ENCODE results near the gene PCSK2.
A peak's percentile ranks its signal among the peaks of the same experiment; 100 is the strongest.

Gene PCSK2

DNA sequence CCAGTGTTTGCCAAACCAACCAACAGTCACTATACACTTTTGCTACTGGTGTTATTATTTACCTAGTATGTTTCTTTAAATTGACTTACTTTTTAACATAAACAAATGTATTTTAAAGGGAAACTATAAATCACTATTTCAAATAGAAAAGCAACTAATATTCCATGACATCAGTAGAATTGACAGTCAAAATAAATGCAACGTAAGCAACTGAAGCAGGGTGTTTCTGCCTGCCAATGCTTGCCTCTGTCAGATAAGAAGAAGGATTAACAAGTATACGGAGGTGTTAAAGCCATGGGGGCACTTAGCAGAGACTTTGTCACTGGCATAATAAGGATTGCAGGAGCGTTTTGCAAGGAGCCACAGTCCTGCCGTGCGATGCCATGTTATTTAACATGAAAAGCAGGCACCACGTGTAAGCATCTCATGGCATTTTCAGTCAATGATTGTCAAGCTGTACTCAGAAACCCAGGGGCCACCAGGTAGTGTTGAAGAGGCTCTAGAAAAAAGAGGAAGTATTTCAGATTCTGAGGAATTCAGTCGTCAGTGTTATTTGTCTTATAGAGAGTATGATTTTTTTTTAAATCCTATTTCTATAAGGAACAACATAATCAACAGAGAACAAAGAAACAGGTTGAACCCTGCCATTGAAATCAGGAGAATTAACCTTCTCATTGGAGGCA is 172.6 kb downstream of the PCSK2 start:
- DNase-seq (ENCODE audit: low read depth in 2 of 2), result no peak

DNA sequence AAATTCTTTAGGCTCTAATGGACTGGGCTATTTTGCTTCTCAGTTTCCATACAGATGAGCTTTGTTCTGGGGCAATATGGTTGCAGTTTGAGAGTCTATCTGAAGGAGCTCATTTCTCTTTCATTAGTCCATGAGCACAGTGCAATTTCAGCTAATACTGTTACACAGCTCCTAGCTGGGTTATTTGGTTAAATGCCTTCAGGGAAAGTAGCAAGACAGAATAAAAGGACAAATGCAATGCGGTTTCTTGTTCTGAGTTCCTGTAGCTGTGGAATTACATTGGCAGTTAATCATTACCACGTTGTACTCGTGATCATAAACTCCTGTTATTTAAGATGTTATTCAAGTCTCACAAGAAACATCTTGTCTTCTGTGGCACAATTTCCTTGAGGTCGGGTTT is 176.6 kb downstream of the PCSK2 start:
- no peak for DNase-seq (ENCODE audit: low read depth in 2 of 2)

DNA sequence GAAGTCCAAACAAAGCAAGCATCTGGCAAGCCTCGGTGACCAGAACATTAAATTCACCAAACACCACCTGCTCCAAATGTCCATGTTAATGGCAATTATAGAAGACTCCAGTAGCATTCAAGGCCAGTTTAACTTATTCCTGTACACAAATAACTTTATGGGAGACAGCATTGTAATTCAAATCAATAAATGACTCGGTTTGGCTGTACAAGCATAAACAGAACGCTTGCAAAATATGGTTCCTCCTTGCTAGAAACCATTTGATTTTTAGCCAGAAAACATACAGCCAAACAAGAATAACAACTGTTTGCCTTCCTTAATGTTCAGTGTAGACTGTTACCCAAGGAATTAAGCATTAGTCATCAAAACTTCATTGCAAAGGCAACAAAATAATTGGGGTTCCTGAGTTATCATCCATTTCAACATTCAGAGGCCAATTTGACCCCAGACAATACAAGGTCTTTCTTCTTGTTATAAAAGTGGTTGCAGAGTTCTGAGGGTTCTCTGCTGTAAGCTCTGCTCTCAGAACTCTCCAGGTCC is 179.3 kb downstream of the PCSK2 start:
- DNase-seq (ENCODE audit: low read depth in 2 of 2), result no peak

DNA sequence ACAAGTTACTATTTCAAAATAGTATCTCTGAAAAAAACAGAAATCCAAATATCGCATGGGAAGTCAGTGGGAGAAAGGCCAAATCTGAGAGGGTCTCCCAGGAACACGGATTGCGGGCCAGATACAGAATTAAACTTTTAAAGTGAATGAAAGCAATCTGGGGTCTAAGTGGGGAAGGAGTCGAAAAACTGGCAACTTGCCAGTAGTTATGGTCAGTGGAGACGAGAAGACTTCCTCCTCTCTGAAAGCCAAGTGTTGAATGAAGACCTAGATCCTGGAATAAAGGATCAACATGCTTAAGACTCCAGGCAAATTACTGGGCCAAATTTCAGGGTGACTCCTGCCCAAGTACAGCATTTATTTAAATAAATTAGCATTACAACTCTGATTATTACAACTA is 180.7 kb downstream of the PCSK2 start:
- no peak for DNase-seq (ENCODE audit: low read depth in 2 of 2)

DNA sequence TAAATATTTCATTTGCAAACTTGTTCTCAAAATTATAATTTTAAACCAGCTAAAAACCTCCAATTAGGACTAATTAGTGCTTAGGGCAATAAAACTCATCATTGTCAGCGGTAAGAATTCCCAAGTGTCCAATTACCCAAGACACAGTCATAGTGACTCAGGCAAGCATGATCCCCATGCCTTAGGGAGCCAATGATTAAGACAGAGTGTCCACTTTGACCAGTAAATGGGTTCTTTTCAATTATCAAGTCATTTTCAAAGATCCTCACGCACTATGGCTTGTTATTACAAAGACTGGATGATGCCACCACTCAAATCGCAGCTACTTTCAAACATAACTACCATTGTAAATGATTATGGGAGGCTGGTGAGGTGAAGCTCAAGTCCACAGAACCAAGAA is 190.4 kb downstream of the PCSK2 start:
- no peak for DNase-seq (ENCODE audit: low read depth in 2 of 2)

DNA sequence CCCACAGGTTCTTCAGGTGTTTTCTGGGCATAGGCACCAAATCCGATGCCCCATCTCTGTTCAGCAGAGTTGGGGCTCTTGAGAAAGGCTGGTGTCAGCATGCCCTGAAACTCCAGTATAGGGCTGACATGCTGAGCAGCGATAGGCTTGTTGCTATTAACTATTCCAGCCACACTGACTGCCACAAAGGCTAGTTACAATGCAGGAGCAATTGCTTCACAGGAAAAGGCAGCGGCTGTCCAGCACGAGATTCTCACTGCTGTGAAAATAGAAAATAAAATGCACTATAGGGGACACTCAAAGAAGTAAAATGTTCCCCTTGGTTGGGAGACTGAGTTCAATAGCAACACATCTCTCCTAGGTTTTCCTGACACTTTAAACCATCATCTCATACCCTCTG is 191.9 kb downstream of the PCSK2 start:
- no peak for DNase-seq (ENCODE audit: low read depth in 2 of 2)

DNA sequence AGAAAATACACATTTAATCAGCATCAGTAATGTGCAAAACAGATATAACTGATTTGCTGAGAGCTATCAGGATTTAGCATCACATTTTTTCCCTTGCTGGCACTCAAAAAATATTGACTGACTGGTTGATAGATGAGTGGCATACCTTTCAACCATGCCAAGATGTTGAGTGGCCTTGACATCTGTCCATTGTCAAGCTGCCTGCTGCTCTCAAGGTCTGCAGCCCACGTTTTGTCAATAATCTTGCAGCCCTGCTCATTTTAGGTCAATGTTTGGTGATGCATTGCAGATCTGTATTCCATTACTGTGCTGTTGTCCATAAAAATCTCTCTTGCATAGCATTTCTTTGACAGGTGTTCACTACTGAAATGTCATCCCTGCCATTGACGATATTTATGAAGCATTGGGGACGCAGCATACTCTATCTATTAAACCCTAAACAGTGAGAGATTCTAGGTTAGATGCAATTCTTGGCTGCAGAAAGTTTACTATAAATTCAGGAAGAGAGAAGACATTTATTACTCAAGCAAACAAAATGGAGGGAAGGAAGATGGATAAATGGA is 192.7 kb downstream of the PCSK2 start:
- DNase-seq (ENCODE audit: low read depth in 2 of 2), result no peak

DNA sequence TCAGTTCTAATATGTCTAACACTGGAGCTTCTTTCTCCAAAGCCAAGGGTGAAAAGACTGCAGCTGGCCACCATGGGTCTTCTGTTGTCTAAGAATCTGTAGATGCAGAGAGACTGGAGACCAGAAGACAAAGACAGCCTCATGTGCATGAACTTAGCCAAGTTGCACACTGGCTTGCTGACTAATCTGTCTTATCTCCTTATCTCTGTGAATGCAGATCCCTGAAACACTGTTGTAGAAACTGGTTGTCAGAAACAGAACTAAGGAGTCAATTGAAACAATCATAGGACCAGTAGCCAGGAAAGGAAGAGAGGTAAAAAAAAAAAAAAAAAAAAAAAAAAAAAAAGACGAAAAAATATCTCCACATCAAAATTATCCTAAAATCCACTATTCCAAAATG is 194.7 kb downstream of the PCSK2 start:
- DNase-seq (ENCODE audit: low read depth in 2 of 2), result no peak

DNA sequence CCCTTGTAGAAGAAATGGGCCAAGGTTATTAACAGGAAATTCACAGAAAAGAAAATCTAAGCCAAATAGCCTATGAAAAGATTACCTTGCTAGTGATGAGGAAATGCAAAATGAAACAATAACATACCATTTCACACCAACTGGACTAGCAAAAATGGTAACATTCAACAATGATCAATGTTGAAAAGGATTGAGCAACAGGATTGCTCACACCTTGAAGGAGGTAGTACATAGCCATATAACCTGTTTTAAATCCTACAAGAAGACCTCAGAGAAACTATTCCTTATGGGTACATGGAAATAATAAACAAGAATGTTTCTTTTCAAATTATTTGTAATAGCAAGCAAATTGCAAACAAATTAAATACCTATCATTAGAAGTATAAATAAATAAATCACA is 196.9 kb downstream of the PCSK2 start:
- DNase-seq (ENCODE audit: low read depth in 2 of 2), result no peak

DNA sequence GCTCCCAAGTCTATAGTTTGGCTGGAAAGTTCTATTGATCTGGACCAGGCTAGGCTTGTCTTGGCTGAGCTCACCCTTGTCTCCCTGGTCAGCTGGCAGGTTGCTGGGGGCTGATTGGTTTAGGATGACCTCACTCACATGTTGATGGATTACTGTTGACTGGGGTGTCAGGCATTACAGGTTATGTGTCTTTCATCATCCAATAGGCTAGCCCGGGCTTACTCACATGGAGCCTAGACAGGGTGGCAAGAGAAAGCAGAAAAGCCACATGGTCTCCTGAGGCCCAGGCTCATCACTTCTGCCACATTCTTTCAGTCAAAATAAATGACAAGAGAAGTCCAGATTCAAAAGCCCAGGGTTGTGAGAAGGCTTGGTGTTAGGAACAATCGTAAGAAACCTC is 200.8 kb downstream of the PCSK2 start:
- DNase-seq (ENCODE audit: low read depth in 2 of 2), result no peak

DNA sequence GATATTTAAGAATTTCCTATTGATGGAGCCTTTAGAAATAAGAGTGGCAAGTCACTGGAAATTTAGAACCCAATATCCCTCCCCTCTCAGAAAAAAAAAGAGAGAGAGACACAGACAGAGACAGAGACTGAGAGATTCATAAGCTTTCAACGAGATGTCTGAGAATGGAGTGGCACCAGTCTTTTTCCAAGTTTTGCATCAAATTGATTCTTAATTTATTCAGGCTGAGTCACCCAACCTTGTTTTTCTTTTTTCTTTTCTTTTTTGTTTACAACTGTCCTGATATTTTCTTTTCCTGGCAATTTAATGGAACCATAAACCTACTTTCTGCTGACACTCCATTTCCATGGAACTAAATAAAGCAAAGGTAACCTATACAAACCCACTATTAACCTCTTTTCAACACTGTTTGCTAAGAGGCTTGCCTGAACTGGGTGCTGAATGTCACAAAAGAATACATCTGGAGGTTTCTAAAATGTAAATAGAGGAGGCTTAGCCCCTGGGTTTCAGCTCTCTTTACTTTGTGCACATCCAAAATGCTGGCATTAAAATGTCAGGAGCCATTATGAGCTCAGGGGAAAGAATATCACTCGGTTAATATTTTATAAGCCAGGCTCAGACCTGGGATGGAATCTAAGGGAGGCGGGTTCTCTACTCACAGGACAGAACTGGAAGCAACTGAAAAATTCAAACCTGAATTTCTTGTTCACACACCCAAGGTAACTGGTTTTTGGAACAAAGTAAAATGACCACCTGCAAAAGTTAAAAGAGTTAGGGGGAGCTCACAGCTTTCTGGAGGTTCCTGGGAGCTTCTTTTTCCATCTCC is 203.5 kb downstream of the PCSK2 start:
- DNase-seq (ENCODE audit: low read depth in 2 of 2), result no peak

DNA sequence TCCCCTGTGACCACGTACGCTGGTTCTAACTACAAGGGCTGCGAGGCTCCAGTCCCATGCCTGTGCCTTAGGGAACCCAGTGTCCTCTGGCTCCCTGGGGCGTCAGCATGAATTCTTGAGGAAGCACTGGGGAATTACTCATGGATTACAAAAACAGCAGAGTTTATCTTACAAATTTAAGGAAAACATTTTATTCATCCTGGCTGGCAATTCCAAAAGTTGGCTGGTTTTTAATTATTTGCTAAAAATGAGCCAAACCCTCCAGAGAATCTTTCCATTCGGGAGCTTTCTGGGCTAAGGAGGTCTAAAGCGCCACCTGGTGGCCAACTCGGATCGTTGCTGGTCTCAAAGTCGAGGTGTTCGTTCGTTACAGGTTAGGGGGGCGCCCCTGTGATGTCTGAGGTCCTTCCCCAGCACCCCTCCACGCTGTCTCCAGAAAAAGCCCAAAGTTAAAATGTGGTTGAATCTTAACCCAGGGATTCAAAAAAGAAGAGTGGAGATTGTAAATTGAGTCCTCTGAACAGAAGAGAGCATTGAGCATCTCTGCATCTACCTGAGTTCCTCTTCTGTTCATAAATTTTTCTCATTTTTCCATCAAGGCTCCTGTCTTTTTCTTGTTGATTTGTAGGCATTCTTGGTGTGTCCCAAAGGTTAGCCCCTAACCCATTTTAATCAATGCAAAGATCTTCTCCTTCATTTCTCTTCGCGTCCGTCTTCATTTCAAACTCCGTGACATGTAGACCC is 205.0 kb downstream of the PCSK2 start:
- peak; percentile 18 to 32 for DNase-seq (ENCODE audit: low read depth in 2 of 2)

DNA sequence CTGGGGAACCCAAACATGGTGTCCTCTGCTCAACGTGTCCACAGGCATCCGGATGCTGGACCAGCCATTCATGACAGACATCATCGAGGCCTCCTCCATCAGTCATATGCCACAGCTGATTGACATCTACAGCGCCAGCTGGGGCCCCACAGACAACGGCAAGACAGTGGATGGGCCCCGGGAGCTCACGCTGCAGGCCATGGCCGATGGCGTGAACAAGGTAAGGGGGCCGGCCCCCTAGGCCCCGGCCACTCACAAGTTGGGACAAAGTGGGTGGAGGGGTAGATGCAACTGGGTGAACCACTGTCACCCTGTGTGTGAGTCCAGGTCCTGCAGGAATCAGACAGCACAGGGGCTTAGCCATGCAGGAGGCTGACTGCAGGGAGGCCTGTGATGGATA is 209.8 kb downstream of the PCSK2 start:
- no peak for DNase-seq (ENCODE audit: low read depth in 2 of 2)

DNA sequence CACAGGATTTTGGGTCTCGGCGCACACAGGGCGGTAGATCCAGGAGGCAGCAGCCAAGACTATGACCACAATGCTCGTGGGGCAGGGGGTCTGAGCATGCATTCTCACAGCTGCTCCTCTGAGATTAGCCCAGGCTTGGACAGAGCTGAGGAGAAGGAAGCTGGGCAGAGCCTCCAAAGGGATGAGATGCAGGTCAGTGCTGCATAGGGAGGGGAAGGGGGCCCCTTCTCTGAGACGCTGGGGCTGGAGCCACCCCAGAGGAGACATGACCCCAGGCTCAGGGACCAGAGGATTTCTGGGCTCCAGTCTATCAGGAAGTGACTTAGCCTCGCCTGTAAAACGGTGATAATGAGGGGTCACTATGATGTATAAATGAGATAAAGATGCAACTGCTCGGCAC is 210.4 kb downstream of the PCSK2 start:
- DNase-seq (ENCODE audit: low read depth in 2 of 2), result no peak

DNA sequence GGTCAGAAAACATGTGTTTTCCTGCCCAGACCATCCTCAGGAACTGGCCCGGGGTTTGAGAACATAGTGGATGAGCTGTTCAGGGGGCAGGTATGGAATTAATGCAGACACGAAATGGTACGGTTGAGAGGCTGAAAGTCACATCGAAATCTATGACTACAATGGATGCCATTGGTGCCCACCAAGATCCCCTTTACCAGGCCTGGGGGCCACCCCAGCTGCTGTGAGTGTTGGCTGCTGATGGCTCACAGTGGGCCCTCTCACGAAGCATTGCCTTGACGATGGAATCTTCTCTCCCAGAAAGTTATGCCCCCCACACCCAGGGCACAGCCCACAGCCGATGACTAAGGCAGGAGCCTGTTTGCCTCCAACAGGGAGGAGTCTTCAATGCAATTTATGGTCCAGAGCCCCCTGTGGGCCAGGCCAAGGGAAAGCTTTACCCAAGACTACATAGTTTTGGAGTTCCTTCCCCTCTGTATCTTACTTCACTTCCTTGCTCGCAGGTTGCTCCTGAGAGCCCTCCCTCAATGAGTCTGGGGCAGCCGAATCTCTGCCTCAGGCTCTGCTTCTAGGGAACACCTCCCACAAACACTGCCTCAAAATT is 211.7 kb downstream of the PCSK2 start:
- no peak for DNase-seq (ENCODE audit: low read depth in 2 of 2)

DNA sequence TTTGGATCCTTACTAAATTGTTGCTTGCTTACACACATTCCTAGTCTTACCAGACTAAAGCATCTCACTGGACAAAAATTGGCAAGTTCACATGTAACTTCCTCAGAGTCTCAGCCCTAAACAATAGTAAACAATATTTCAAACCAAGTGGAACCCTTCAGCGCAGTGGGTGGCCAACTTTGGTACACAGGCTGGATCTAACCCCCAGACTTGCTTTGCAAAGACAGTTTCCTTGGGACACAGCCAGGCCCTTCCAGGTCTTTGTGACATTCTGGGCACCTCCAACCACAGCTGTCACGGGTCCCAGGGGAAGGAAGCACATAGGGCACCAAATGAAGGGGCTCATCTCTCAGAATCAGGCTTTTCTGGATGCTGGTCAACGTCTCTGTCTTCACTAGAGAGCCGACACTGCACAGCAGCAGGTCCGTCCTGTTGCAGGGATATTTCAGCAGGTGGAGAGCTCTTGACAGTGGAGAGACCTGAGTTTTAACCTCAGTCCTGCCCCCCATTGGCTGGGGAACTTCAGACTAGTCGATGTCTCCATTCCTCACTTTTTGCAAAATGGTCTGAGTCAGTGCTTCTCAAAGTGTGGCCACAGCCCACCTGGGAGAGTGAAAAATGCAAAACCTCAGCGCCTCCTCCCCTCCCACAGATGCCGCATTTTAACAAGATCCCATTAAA is 212.9 kb downstream of the PCSK2 start:
- DNase-seq (ENCODE audit: low read depth in 2 of 2), result no peak

DNA sequence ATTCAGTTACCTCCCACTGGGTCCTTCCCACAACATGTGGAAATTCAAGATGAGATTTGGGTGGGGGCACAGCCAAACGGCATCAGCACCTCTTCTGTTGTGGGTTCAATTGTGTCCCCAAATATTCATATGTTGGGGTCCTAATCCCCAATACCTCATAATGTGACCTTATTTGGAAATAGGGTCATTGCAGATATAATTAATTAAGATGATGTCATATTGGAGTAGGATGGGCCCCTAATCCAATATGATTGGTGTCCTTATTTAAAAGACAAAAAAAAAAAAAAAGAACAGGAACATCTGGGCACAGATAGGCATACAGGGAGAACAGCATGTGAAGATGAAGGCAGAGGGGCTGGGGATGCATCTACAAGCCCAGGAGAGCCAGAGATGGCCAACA is 214.9 kb downstream of the PCSK2 start:
- DNase-seq (ENCODE audit: low read depth in 2 of 2), result no peak

DNA sequence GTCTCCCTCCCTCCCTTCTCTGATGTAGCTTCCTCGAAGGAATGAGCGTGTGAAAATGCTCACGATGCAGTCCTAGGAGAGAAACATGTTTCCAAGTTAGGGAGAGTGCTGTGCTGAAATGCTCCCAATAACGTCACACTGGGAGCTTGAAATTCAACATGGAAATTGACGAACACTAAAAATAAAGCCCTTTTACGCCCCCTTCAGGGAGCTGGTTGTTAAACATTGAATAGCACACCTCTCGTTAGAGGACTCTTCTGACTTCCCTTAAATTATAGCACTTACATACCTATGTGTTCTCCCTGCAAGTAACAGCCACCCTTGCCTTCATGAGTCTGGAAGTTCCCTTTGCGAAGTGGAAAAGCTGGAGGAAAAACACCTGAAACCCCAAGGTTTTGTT is 215.7 kb downstream of the PCSK2 start:
- no peak for DNase-seq (ENCODE audit: low read depth in 2 of 2)

DNA sequence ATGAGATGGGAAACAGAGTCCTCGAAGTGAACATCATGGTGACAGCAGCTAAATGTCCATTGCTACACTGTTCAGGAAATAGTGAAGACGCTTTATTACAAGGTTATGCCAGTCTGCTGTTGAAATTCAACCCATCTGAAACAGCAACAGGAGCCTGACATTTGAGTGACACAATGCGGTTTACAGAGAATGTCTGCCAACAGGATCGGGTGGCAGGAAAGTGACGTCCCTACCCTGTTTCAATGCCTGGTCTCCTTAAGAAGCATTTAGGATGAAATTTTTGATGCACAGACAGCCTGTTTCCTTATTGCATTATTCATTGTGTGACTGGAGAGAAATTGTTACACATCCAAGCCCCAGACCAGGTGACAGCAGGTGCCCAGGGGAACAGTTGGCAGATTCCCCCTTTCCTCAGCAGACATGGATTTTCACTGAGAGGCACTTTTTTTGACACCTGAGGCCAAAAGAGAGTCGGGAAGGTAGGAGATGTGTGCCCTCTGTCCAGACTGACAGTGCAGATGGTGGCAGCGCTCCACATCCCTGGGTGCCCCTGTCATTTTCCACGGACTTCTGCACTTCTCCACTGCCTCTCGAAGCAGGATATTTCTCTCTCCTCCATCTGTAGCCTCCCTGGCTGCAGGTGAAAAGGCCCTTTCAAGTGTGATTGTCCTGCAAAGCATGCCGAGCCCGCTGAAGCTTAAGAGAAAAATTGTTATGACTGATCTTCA is 216.5 kb downstream of the PCSK2 start:
- DNase-seq (ENCODE audit: low read depth in 2 of 2), result no peak

DNA sequence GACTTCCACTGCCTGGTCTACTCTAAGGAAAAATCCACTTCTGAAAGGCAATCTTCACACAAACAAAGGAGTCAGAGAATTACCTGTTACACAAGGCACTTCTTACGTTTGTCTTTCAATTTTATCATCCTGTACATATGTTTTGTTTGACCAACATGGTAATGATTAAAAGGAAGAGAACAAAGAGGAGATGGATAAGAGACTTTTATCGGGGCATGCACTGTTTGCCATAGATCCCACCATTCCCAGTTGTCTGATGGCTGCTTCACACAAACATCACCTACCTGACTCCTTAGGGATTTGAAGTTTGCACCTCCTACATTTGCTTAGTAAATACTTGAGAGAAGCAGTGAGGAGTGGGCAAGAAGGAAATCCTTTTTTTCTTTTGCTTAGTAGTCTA is 217.3 kb downstream of the PCSK2 start:
- no peak for DNase-seq (ENCODE audit: low read depth in 2 of 2)

DNA sequence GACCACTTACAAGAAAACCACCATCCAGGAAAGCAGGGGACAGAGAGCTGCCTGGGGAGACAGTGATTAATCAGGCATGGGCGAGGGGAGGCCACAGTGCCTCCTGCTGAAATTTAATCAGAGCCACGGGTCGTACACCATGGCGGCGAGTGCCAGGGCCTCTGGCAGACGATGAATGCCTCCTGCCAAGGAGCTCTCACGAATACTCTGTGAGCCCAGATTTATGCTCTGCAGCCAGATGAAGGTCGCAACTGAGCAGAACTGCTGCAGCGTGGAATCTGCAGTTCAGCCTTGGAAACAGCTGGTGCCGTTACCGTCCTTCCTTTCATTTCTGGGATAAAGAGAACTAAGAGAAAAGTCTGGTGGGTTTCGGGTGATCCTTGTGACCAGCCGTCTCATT is 218.7 kb downstream of the PCSK2 start:
- no peak for DNase-seq (ENCODE audit: low read depth in 2 of 2)
